ENCODE measurements around the gene MT2A. TPM values are rescaled to one million over a fixed set of nuclear protein-coding genes. Genes with fewer than 3 reads are reported as not detected.

Gene MT2A
- total and polyA plus RNA-seq, 2 of the 13 experiments (the other 11 are each of a cell fraction or from before 2014, with no cell fraction given), result 135 to 371 TPM

- TF ChIP-seq KDM3A (CRISPR knock-in tag; IDR thresholded peaks at IDR 0.05; ENCODE audit: low read depth) (0 out of 2 replicates have a peak, but pooled peaks have one; percentile 44), KLF11 (CRISPR knock-in tag; IDR thresholded peaks at IDR 0.05) (no peak), PHF8 (CRISPR knock-in tag; IDR thresholded peaks at IDR 0.05) (peak; percentile 64; the same call in 1 of the 2 replicates), ZBTB7B (CRISPR knock-in tag; IDR thresholded peaks at IDR 0.05) (peak; percentile 74; the same call in 1 of the 2 replicates), ZNF441 (CRISPR knock-in tag; IDR thresholded peaks at IDR 0.05; ENCODE audit: borderline replicate concordance) (0 out of 2 replicates have a peak, but pooled peaks have one; percentile 11), MXD1 (CRISPR knock-in tag; IDR thresholded peaks at IDR 0.05) (peak; percentile 29; the same call in 1 of the 2 replicates), MTF1 (CRISPR knock-in tag; IDR thresholded peaks at IDR 0.05) (peak; percentile 99), MTA1 (CRISPR knock-in tag; IDR thresholded peaks at IDR 0.05; ENCODE audit: borderline replicate concordance) (peak; percentile 33; the same call in 1 of the 2 replicates), GFI1 (CRISPR knock-in tag; IDR thresholded peaks at IDR 0.05; ENCODE audit: borderline replicate concordance) (peak; percentile 73), ZNF746 (CRISPR knock-in tag; IDR thresholded peaks at IDR 0.05) (0 out of 2 replicates have a peak, but pooled peaks have one; percentile 29), KLF13 (CRISPR knock-in tag; IDR thresholded peaks at IDR 0.05) (no peak), ZNF891 (CRISPR knock-in tag; IDR thresholded peaks at IDR 0.05) (peak; percentile 84), CENPX (CRISPR knock-in tag; IDR thresholded peaks at IDR 0.05) (no peak), ZNF337 (CRISPR knock-in tag; IDR thresholded peaks at IDR 0.05; ENCODE audit: borderline replicate concordance, low read depth) (peak; percentile 39; the same call in 1 of the 2 replicates), ZNF605 (CRISPR knock-in tag; IDR thresholded peaks at IDR 0.05) (peak; percentile 61; the same call in 1 of the 2 replicates), ZBTB2 (CRISPR knock-in tag; IDR thresholded peaks at IDR 0.05; ENCODE audit: low read depth) (no peak), GATA4 (IDR thresholded peaks at IDR 0.05; ENCODE audit: borderline replicate concordance, low read depth) (peak; percentile 66), ETV5 (CRISPR knock-in tag; IDR thresholded peaks at IDR 0.05; ENCODE audit: borderline replicate concordance) (0 out of 2 replicates have a peak, but pooled peaks have one; percentile 10)
- TF ChIP-seq, protein P1, sequence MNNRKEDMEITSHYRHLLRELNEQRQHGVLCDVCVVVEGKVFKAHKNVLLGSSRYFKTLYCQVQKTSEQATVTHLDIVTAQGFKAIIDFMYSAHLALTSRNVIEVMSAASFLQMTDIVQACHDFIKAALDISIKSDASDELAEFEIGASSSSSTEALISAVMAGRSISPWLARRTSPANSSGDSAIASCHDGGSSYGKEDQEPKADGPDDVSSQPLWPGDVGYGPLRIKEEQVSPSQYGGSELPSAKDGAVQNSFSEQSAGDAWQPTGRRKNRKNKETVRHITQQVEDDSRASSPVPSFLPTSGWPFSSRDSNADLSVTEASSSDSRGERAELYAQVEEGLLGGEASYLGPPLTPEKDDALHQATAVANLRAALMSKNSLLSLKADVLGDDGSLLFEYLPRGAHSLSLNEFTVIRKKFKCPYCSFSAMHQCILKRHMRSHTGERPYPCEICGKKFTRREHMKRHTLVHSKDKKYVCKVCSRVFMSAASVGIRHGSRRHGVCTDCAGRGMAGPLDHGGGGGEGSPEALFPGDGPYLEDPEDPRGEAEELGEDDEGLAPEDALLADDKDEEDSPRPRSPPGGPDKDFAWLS (CRISPR knock-in tag; IDR thresholded peaks at IDR 0.05; ENCODE audit: borderline replicate concordance), result no peak; the same call in 1 of the 2 replicates
- TF ChIP-seq, protein P2, sequence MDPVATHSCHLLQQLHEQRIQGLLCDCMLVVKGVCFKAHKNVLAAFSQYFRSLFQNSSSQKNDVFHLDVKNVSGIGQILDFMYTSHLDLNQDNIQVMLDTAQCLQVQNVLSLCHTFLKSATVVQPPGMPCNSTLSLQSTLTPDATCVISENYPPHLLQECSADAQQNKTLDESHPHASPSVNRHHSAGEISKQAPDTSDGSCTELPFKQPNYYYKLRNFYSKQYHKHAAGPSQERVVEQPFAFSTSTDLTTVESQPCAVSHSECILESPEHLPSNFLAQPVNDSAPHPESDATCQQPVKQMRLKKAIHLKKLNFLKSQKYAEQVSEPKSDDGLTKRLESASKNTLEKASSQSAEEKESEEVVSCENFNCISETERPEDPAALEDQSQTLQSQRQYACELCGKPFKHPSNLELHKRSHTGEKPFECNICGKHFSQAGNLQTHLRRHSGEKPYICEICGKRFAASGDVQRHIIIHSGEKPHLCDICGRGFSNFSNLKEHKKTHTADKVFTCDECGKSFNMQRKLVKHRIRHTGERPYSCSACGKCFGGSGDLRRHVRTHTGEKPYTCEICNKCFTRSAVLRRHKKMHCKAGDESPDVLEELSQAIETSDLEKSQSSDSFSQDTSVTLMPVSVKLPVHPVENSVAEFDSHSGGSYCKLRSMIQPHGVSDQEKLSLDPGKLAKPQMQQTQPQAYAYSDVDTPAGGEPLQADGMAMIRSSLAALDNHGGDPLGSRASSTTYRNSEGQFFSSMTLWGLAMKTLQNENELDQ (CRISPR knock-in tag; IDR thresholded peaks at IDR 0.05; ENCODE audit: borderline replicate concordance), result peak; percentile 41; the same call in 1 of the 2 replicates
These were observed 17.0 kb downstream of the MT2A start, which contains the start of gene MT1E (continued) for GRCh38 chr16:56625140-56625942.
